HG02870 (cell line): ENCODE results near the gene SH3GL1.
"Not testable (repeated sequence)": the region's sequence is repeated elsewhere in the genome, so short reads cannot be mapped to it uniquely, and the experiment has no call there.

Experiments
- ATAC-seq: cut with Tn5 transposase; IDR thresholded peaks from one replicate; pipeline ENCODE4 v1.9.1; 2021; ENCODE audit warnings: mild to moderate bottlenecking, moderate library complexity; ENCODE audit not compliant: unreplicated experiment

Gene SH3GL1

DNA sequence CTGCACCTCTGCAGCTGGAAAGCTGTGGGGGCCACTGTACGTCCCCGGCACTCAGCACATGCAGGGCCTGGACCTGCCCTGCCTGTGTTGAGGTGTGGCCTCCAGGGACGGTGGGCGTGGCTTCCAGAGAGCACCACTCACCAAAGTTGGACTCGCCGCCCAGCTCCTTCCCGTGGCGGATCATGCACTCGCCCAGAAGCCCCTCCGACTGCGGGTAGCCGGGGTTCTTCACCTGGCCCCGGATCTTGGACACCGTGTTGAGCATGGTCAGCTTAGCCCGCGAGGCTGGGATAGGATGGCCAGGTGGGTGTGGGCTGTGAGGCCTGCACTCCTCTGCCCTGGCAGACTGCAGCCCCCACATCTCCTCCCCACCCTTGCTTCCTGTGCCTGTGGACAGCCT, 35.0 kb downstream of the SH3GL1 start:
- no peak for ATAC-seq

DNA sequence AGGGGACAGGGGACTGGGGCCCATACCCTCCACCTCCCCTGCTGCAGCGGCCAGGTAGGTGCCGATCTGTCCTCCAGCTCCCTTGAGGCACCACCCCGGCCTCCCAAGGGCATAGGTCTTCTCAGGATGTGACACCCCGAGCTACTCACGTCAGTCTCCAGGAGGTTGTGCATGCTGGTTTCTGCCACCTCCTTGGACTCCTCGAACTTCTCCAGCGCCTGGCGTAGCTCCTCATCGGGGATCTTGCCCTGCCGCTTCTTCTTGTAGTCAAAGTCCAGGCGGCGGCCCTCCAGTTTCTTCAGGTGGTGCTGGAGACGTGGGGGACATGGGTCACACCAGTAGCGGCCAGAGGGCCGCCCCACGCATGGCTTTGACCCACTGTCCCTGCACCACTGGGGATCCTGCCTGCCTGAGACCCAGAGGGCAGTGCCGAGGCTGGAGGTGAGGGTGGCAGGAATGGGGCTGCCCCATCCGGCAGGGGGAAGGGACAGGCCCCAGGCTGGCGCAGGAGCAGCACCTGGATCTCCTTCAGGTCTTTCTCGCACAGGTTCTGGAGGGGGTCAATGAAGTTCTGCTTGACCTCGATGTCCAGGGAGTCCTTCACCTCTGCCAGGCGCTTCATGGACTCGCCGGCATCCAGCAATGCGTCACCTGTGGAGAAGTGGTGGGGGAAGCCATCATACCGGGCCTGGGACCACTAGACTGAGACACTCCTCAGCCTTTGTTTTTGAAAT, 36.6 kb downstream of the SH3GL1 start:
- no peak for ATAC-seq

DNA sequence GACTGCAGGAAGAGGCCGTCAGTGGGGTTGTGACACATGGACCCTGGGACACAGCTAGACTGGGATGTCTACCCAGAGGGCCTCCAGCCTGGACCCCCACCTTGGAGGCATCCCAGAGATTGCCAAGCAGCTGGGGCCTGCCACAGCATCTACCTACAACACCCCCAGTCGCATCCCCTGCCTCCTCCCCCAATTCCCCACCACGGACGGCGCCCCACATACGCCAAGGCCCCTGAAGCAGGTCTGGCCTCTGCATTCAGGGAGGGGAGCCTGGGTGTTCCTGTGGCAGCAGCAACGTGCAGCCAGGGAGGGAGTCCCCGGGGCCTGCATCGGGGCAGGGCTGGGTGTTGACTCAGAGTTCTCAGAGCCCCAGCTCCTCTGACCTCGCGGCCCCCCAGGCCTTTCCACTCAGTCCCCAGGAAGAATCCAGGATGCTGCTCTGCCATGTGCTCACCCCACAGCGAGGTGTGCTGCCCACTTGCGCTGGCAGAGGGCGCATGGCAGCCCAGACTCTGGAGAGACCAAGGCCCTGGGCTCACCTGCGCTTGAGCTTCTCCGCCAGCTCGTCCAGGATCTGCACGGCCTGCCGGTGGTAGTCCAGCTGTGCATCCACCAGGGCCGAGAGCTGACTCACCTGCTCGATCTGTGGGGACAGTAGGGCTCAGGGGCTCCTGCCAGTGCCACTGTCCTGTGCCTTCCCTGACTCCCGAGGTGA, 37.4 kb downstream of the SH3GL1 start:
- no peak for ATAC-seq

DNA sequence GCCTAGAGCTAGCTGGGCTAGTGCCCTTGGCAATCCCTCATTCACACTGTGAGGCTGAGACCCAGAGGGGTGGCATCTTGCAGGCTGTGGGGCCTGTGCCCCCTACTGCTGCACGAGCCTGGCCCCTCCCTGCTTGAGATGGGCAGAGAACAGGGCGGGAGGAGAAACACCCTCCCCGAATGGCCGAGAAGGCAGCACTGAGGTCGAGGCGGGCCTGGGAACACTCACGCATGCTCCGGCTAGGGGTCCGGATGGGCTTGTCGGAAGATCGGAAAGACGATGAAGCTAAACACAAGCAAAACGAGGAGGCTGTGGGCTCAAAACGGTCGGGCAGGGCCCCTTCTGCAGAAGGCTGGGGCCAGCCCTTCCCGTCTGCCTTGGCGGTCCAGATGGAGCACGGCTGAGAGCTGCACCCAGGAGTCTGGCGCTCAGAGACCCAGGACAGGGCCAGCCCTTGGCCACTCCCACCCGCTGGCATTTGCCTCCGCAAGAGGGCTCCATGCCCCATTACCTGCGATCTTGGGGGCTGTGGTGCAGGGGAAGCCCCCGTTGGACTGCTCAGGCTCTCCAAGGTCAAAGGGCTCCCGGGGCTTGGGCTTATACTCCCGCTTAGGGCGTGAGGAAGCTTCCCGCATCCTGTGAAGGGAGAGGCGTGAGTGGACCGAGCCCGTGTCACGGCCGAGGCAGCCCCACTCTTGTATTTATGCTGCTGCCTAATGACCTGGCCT, 38.1 kb downstream of the SH3GL1 start:
- ATAC-seq: no peak

DNA sequence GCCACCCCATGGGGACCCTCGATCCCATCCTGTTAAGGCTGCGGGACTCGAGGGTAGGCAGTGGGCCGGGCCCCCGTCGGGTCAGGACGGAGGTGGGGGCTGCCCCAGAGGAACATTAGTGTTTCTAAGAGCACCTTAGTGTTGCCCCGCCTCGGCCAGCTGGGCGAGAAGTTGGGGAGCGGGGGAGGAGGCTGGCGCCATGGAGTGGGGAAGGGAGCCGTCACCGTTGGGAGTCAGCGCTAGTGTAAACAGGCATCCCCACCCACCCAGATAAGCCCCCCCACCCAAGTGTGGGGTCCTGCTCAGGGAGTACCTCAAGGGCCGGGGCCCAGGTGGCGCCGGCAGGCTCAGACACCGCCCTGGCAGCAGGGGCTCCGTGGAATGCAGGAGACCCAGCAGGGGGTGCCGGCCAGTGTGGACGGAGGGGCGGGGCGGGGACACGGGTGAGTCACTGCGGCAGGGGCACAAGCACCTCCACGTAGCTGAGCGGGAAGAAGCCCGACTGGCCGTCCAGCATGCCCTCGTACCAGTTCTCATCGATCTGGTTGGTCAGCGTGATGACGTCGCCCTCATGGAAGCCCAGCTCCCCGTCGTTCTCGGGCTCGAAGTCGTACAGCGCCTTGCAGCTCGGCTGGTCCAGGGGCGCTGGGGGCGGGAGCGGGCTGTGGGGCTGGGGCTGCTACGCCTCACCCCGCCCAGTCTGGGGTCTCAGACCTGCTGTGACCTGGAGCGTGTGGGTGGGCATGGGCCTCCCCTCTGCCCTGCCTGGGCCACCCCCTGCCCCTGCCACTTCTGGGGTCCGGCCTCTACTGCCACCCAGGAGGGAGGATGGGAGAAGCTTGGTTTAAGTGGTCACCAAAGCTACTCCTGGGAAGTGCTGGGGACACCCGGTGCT, 38.9 kb downstream of the SH3GL1 start:
- no peak for ATAC-seq

DNA sequence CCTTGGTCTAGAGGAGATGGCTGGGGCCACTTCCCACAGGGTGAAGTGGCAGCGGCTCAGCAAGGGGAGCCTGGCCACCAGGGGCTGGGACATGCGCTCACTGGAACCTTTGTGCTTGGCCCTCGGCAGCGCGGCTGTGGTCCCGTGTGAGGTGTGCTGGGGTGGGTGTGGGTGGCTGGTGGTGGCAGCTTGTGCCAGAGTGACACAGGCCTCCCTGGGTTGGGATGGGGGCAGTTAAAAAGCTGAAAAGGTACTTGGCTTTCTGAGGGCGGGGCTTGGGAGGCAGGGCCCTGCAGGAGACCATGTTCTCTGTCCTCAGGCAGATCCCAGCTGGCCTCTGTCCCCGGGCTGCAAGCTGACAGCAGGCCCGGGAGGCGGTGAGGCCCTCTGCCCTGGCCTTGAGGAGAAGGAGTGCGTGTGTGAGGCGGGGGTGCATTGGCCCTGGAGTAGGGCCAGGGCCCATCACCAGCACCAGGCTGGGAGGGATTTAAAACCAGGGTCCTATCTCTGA, 39.7 kb downstream of the SH3GL1 start:
- ATAC-seq: no peak

DNA sequence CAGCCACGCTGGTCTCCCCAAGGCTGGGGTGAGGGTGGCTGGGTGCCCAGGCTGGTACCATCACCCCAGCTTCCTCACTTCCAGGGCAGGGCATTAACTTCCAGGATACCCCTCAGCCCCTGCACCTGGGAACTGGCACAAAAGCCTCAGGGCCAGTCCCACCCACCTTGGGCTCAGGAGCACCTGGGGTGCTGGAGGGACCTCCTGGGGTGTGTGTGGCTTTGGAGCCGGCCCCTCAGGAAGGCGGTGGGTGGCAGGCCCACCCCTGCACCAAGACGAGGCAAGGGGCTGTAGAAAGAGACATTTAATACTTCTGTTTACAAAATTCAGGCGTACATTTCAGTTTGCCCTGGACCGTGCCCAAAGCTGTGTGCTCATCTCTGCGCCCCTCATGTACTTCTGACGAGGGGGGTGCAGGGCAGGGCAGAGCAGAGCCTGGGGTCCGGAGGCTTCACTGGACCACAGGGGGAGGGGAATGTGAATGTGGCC, 40.2 kb downstream of the SH3GL1 start:
- no peak for ATAC-seq

DNA sequence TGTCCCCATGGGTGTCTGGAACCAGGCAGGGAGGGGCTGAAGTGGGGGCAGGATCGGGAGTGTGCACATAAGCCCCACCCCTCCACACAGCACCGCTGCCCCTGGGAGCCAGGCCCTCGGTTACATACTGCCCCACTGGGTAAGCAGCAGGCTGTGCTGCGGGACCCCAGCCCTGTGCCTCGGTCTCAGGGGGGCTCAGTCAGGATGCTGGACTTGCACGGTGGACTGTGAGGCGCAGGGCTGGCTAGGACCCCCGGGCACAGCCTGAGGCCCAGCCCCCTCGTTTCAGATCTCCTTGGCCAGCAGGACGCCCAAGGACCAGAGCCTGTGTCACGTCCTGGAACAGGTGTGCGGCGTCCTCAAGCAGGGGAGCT, 40.7 kb downstream of the SH3GL1 start:
- ATAC-seq: no peak

DNA sequence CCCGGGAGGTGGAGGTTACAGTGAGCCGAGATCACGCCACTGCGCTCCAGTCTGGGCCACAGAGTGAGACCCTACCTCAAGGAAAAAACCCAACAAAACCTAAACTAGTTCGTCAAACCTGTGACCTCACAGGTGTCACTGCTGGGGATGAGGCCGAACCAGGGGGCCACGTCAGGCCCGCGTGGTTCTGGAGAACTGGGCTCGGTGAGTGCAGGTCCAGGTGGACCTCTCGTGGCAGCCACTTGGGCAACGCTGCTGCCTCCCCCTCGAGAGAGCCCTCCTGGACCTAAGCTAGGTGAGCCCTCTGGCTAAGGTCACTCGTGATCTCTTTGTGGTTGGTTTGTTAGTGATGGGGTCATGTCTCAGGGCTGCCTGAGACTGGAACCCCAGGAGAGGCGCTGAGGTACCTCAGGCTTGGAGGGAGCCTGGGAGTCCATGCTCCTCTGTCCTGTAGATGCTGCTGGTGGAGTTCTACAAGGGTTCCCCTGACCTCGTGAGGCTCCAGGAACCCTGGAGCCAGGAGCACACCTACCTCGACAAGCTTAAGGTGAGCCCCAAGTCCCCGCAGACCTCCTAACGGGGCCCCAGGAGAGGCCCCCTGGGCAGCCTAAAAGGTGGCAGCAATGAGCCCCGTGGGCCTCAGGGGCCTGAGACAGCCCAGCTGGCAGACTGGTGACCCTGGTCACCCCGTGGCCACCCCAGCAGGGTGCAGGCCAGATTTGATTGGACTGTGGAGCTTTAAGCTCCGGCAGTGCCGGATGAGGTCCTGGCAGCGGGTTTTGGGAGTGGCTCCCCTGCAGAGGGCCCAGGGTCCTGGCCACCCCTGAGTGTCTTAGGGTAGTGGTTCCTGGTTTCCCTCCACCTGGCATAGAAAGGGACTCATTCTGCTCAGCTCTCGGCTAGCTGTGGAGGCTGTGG, 41.4 kb downstream of the SH3GL1 start:
- no peak for ATAC-seq

DNA sequence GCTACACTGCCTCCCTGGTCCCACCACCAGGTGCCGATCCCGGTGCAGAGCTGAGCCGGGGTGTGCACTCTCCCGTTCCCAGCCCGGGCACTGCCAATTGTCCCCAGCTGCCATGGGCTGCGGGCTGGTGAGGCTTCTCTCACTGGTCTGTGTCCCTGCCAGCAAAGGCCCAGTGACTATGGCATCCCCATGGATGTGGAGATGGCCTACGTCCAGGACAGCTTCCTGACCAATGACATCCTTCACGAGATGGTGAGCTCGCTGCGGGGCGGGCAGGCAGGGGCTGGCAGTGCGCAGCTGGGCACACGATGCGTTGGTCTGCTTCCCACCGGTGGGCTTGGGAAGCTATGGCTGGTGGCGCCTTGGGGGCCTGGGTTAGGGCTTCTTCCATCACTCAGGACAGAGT, 42.4 kb downstream of the SH3GL1 start:
- no peak for ATAC-seq

DNA sequence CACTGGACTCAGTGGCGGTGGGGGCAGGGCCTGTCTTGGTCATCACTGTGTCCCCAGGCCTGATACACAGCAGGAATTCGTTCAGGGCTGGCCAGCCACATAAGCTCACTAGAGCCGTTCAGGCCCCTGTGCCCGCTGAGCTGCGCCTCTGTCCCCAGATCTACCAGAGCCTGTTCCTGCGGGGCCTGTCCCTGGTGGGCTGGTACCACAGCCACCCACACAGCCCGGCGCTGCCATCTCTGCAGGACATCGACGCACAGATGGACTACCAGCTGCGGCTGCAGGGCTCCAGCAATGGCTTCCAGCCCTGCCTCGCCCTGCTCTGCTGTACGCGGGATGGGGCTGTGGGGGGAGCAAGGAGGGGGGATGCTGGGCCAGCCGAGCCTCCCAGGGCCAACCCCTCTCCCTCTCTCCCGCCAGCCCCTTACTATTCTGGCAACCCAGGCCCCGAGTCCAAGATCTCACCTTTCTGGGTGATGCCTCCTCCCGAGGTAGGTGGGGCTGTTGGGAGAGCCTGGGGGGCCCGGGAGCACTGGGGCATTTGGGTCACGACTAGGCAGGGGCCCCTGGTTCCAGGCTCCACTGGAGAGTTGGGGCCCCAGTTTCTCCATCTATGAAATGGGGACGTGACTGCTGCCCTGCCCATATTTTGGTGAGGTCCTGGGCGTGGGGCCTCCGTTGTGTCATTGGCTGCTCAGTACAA, 43.1 kb downstream of the SH3GL1 start:
- no peak for ATAC-seq

DNA sequence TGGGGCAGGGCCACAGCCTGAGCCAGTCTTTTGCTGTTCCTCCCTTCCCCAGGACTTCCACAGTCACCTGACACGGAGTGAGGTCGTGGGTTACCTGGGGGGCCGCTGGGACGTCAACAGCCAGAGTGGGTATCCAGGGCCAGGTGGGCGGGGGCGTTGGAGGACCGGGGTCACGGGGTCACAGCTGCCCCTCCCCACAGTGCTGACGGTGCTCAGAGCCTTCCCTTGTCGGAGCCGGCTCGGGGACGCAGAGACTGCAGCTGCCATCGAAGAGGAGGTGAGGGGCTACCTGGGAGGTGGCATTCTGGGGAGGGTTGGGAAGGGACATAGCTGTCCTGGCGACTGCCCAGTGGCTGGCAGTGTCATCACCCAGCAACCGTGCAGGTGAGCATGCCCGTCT, 45.5 kb downstream of the SH3GL1 start:
- ATAC-seq: no peak

DNA sequence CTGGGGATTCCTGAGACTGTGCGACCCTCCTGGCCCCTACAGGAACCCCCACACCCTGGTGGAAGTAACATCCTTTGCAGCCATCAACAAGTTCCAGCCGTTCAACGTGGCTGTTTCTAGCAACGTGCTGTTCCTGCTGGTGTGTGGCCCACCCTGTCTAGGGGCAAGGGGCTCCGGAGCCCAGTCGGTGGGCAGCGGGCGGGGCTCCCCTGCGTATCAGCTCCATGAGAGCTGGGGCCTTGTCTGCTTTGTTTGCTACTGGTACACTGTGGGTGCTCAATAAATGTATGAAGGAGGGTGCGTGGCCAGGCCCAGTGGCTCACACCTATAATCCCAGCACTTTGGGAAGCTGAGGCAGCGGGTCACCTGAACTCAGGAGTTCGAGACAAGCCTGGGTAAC, 46.1 kb downstream of the SH3GL1 start:
- ATAC-seq: no peak

DNA sequence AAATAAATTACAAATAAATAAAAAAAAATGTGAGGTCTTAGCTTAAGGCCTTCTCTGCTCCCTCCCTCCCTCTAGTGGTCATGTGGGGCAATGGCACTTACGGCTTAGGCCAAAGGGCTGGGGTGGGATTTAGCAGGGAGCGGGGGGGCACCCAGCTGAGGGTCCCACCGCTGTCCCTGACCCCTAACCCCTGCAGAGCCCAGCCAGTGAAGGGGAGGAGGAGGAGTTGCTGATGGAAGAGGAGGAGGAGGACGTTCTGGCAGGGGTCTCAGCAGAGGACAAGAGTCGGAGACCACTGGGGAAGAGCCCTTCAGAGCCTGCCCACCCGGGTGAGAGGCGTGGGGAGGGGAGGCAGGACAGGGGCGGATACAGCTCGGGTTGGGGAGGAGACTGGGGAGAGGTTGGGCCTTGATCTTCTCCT, 47.6 kb downstream of the SH3GL1 start:
- ATAC-seq: no peak

DNA sequence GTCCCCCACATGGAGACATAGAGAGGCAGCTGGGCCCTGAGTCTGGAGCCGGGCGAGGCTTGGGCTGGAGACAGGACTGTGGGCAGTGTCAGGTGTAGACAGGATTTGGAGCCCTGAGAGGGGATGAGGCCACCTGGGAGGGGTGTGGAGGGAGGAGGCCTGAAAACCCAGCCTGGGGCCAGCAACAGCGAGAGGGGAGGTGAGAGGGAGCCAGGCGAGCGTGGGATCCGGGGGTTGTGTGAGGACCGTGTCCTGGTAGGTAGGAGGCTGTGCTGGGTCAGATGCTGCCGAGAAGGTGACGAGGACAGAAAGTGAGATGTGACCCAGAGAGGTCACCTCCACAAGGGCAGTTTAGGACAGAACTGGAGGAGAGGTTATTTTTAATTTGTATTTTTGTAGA, 49.6 kb downstream of the SH3GL1 start:
- no peak for ATAC-seq

DNA sequence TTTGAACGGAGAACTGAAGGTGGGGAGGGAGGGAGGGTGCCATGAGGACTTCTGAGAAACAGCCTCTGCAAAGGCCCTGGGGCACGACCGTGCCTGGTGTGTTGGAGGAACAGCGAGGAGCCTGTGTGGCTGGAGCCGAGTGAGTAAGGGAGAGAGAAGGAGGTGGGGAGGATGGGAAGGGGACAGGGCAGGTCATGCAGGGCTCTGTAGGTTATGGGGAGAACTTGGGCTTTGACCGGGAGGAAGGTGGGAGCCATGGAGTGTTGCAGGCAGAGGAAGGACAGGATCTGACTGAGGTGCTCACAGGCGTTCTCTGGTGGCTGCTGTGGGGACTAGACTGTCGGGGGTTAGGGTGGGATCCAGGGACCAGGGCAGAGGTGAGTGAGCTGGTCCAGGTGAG, 50.2 kb downstream of the SH3GL1 start:
- no peak for ATAC-seq

DNA sequence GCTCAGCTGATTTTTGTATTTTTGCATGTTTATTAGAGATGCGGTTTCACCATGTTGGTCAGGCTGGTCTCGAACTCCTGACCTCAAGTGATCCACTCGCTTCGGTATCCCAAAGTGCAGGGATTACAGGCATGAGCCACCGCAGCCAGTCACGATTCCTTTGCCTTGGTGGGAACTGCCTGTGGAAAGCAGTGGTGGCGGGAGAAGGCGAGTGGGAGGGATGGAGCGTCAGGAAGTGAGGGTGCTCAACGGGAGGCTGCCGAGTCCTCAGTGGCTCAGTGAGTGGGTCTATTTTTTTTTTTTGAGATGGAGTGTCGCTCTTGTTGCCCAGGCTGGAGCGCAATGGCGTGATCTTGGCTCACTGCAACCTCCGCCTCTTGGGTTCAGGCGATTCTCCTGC, 51.1 kb downstream of the SH3GL1 start:
- not testable (repeated sequence) for ATAC-seq

DNA sequence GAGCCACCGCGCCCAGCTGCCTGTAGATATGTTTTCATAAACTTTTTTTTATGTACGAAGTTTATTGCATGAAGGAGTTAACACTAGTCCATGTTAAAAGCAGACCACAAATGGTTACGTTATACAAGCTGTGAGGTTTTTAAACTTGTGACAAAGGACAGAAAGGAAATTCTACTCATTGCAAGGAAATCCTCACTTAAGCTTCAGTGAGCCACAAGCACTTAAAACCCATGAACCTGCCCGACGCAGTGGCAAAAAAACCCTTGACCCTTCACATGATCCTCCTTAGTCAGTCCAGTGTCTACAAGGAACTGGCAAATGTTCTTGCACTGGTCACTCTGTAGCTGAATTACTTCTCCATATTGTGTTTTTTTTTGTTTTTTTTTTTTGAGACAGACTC, 52.8 kb downstream of the SH3GL1 start:
- ATAC-seq: no peak

DNA sequence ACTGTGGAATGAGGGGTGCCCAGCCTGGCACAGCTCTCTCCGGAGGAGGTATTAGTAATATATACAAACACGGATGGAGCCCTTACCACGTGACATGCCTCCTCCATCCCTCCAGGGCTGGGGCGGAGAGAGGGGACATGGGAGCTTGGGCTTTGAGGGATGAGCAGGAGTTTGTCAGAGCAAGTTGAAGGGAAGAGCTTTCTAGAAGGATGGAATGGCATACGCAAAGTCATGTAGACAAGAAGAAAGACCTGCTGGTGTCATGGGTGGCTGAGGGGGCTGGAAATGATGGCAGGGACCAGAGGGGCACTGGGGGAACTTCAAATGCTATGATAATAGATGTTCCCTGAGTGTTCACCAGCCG, 54.3 kb downstream of the SH3GL1 start:
- ATAC-seq: no peak
